ENCODE data around the gene KCNJ15. TPM values are rescaled to one million over a fixed set of nuclear protein-coding genes. Genes with fewer than 3 reads are reported as not detected.

The KCNJ15 gene
- total RNA-seq, 1 donor from 2014 or later = 17.5 TPM

DNA sequence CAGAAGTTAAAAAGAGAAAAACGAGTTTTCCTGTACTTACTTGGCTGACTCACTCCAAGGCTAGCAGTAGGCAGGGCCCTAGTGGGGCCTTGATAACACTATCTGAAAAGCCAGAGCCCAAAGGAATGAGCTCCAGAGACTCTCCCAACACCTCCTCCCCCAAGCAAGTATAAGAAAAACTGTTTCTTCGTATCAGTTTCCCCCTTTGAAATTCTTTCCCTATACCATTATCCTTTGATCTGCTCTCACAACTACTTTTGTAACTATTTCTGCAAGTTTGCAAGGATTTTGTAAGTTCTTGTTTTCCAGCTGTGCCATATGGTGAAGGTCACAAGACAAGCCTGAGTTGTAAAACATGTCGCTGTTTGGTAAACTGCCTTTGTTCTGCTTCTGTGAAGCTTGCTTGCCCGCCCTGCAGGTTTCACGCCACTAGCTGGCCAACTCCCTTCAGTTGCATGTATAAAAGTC lies 36.5 kb upstream of the KCNJ15 start:
- Histone ChIP-seq H3K27me3 (no peaks in the 10 kb centered on the region), H3K36me3 (no peaks in the 10 kb centered on the region), H3K9me3 (peaks cover 8 to 30% of the 10 kb centered on the region in 2 donors), H3K27ac (peak overlapping the region in 1 of 2 donors; percentile 52), H3K4me1 (peaks cover 2 to 9% of the 10 kb centered on the region in 2 donors), H3K4me3 (no peak overlapping the region)
- TF ChIP-seq CTCF (IDR thresholded peaks at IDR 0.05) = no peak
- no peak for DNase-seq (ENCODE audit: low spot score in 2 of 2)
- intact Hi-C loops (cut with DNase I) = no loop called here

DNA sequence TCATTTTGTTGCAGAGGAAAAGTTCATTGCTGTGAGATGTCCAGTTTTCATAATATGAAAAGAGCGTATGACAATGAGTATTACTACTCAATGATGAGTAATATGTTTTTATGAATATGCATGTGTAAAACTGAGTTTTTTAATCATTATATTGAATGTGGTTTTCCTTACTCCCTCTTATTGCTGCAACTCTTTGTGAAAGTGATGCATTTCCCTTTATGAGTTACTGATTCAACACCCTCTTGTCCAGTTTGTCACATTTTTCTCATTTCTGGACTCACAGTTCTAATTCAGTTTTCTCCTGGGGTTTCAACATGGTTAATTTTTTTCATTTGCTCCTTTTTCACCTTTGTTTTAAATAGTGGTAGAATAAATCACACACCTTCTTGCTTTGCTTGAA lies 35.2 kb upstream of the KCNJ15 start:
- intact Hi-C loops (cut with DNase I) = no loop called here
- no peak for TF ChIP-seq CTCF (IDR thresholded peaks at IDR 0.05)
- peaks cover 2 to 9% of the 10 kb centered on the region in 2 donors for H3K4me1 ChIP-seq
- no peaks in the 10 kb centered on the region for H3K36me3 ChIP-seq
- no peak overlapping the region for H3K4me3 ChIP-seq
- peak overlapping the region in 1 of 2 donors; percentile 52 for H3K27ac ChIP-seq
- peaks cover 8 to 31% of the 10 kb centered on the region in 2 donors for H3K9me3 ChIP-seq
- no peak for DNase-seq (ENCODE audit: low spot score in 2 of 2)
- no peaks in the 10 kb centered on the region for H3K27me3 ChIP-seq

GRCh38 chr21:38223893-38224540 lies 32.8 kb upstream of the KCNJ15 start:
- no peaks in the 10 kb centered on the region for H3K27me3 ChIP-seq
- no peak for DNase-seq (ENCODE audit: low spot score in 2 of 2)
- peaks cover 11 to 36% of the 10 kb centered on the region in 2 donors for H3K9me3 ChIP-seq
- TF ChIP-seq CTCF (IDR thresholded peaks at IDR 0.05) = no peak
- no peak overlapping the region for H3K4me3 ChIP-seq
- intact Hi-C loops (cut with DNase I) = no loop called here
- H3K36me3 ChIP-seq = no peaks in the 10 kb centered on the region
- no peak overlapping the region for H3K27ac ChIP-seq
- peaks cover 0 to 7% of the 10 kb centered on the region in 2 donors for H3K4me1 ChIP-seq

DNA sequence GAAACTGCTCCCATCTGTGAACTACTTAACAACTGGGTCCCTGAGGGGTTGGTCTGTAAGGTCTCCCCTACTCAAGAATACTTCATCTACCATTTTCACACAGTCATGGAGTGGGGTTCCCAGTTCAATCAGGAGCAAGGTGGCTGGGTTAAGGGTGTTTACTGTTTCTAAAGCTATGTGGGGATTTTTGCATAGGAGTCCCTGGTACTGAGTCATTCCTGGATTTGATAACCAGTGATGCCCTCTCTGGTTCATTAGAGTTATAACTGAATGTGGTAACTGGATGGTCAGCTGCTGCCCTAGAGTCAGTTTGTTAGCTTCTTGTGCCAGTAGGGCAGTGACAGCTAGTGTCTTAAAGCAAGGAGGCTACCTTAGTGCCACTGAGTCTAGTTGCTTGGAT lies 29.4 kb upstream of the KCNJ15 start:
- no peak for DNase-seq (ENCODE audit: low spot score in 2 of 2)
- no peaks in the 10 kb centered on the region for H3K36me3 ChIP-seq
- H3K4me3 ChIP-seq = no peak overlapping the region
- H3K4me1 ChIP-seq = no peaks in the 10 kb centered on the region
- intact Hi-C loops (cut with DNase I) = no loop called here
- TF ChIP-seq CTCF (IDR thresholded peaks at IDR 0.05) = no peak
- H3K27ac ChIP-seq = peak overlapping the region in 1 of 2 donors; percentile 3
- no peaks in the 10 kb centered on the region for H3K27me3 ChIP-seq
- H3K9me3 ChIP-seq = peaks cover 20 to 58% of the 10 kb centered on the region in 2 donors

GRCh38 chr21:38228115-38228514 lies 28.7 kb upstream of the KCNJ15 start:
- Histone ChIP-seq H3K4me1 (no peaks in the 10 kb centered on the region), H3K4me3 (no peak overlapping the region), H3K27ac (peak overlapping the region; percentile 3 to 34), H3K36me3 (no peaks in the 10 kb centered on the region), H3K9me3 (peaks cover 20 to 51% of the 10 kb centered on the region in 2 donors), H3K27me3 (no peaks in the 10 kb centered on the region)
- no peak for DNase-seq (ENCODE audit: low spot score in 2 of 2)
- intact Hi-C loops (cut with DNase I) = no loop called here
- TF ChIP-seq CTCF (IDR thresholded peaks at IDR 0.05) = no peak
